GM18951 (cell line): ENCODE data around the gene EGFL7.

Source experiments
- POLR2A ChIP-seq: IDR thresholded peaks from 4 replicates; pipeline ENCODE4 v1.6.1; 2011; ENCODE audit warnings: mild to moderate bottlenecking; ENCODE audit not compliant: insufficient read length, insufficient read depth; ENCODE audit errors: extremely low read depth
- in situ Hi-C: fragments of 300-500 bp; cut with MboI; formaldehyde crosslinking; loops from one replicate; pipeline ENCODE4 v1.12.0; 2022; ENCODE audit warnings: low sequenced_read_pairs, mixed read lengths, inconsistent platforms; ENCODE audit not compliant: unreplicated experiment

The EGFL7 gene

GRCh38 chr9:136673088-136673974, 10.6 kb downstream of the EGFL7 start:
- in situ Hi-C loops = no loop called here
- no peak for TF ChIP-seq POLR2A

GRCh38 chr9:136673975-136674785, 11.5 kb downstream of the EGFL7 start:
- in situ Hi-C loops = no loop called here
- TF ChIP-seq POLR2A = no peak

GRCh38 chr9:136674786-136675349, 12.2 kb downstream of the EGFL7 start:
- in situ Hi-C loops = no loop called here
- TF ChIP-seq POLR2A = no peak

DNA sequence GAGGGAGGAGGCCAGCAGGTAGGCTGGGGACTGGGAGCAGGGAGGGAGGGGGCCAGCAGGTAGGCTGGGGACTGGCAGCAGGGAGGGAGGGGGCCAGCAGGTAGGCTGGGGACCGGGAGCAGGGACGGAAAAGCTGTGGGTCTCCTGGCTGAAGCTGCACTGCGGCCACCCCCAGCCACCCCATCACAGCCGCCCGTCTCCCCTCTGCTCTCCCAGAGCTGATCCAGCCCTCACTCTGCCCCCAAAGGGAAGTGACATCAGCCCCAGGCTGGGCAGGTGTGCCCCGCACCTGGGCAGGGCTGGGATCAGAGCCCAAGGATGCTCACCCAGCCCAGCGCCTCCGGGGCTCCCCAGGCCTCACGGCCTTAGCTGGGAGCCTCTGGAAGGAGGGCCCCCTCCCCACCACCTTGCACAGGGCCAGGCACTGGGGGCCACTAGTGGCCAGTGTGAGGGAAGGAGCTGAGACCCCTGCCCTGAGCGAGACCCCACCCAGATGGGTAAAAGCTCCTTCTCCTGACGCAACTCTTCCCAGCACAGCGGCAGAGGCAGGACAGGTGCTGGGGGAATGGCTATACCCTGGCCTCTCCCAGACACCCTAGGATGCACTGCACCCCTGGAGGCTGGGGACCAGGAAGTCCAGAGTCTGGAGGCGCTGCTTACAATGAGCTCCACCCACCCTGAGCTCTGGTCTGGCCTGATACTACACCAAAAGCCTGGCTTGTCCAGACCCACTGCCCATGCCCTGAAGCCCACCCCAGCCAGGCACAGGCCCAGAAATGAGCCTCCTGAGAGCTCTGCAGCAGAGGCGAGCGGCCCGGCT, 13.0 kb downstream of the EGFL7 start:
- no peak for TF ChIP-seq POLR2A
- in situ Hi-C loops = no loop called here

DNA sequence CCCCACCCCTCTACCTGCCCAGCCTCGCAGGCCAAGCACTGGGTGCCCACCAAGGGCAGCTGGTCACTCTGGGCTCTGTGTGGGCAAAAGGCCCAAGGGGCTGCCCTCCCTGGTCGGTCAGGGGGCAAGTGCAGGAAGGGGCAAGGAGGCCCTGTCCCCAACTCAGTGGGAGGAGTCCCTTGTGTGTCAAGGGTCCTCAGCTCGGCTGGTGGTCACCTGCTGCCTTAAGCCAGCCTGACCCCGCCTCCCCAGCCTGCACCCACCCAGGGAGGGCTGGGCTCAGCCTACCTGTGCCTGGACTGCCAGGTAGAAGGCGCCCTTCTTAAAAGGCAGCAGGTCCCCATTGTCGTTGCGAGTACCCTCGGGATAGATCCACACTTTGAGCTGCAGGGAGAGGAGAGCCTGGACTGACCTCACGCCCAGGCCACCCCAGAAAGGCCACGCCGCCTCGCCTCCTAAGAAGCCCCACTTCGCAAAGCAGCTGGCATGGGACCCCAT, 13.6 kb downstream of the EGFL7 start:
- TF ChIP-seq POLR2A = no peak
- in situ Hi-C loops = no loop called here

GRCh38 chr9:136676920-136677686, 14.4 kb downstream of the EGFL7 start:
- TF ChIP-seq POLR2A = no peak
- in situ Hi-C loops = no loop called here

DNA sequence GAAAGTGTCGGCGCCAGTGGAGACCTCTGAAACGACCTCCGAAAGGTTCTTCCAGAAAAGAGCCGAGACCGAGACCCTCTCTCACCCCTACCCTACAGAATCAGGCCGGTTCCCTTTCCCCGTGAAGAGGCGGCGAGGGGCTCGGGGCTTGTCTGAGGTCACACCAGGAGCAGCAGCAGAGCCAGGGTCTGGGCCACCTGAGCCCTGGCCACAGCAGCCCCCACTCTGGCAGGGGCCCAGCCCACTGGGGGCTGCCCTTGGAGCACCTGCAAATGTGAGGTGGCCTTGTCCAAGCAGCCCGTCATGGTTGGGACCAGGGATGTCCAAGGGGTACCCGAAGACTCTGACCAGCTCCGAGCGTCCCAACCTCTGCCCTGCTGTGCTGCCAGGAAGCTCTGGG, 15.3 kb downstream of the EGFL7 start:
- in situ Hi-C loops = no loop called here
- no peak for TF ChIP-seq POLR2A

DNA sequence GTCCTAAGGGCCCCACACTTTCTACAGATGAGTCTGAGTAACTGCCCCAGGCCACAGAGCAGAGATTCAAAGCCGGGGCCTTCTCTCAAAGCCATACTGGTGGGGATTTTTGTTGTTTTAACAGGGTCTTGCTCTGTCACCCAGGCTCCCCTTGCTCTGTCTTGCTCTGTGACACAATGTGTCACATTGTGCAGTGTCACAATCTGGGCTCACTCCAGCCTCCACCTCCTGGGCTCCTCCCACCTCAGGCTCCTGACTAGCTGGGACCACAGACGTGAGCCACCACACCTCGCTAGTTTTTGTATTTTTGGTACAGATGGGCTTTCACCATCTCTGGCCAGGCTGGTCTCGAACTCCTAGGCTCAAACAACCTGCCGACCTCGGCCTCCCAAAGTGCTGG, 15.9 kb downstream of the EGFL7 start:
- in situ Hi-C loops = no loop called here
- no peak for TF ChIP-seq POLR2A

DNA sequence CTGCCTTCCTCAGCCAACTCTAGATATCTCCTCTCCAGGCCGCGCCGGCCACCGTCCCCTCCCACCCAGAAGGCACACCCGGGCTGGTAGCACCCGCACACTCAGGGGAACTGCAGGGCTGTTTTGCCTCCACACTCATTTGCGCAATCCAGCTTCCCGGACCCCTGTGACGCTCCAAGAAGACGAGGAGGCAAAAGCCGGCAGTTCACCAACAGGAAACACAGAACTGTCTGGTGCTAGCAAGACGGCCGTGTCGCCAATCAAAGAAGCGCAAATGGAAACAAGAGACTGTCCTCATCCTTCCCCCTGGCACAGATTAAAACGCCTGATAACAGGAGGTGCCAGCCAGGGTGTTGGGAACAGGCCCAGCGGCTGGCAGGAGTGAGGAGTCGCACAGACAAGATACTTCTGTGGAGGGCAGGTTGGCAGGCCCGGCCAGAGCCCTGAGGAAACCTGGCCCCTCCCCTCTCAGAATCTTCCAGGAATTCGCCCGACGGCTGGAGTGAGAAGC, 16.8 kb downstream of the EGFL7 start:
- TF ChIP-seq POLR2A = no peak
- in situ Hi-C loops = no loop called here

- no peak for TF ChIP-seq POLR2A
- in situ Hi-C loops = no loop called here
These were observed 18.3 kb downstream of the EGFL7 start for GRCh38 chr9:136681029-136681428.

GRCh38 chr9:136681945-136682699, 19.4 kb downstream of the EGFL7 start:
- no peak for TF ChIP-seq POLR2A
- in situ Hi-C loops = no loop called here
